K562 (cell line): ENCODE results near the gene CAMK2G. TPM values are rescaled to one million over a fixed set of nuclear protein-coding genes. Genes with fewer than 3 reads are reported as not detected.

ENCODE experiments used
- ARID1B ChIP-seq: fragments of 450-650 bp; IDR thresholded peaks from 2 replicates; pipeline ENCODE4 v1.6.1; 2016; ENCODE audit warnings: antibody characterized with exemption, mild to moderate bottlenecking, inconsistent platforms
- ASH1L ChIP-seq: fragments of 450-650 bp; IDR thresholded peaks from 2 replicates; pipeline ENCODE4 v1.6.1; 2018; ENCODE audit warnings: borderline replicate concordance, mild to moderate bottlenecking, low read depth; ENCODE audit not compliant: partially characterized antibody
- BCOR ChIP-seq: fragments of 450-650 bp; IDR thresholded peaks from 2 replicates; pipeline ENCODE4 v1.6.1; 2016
- CBX8 ChIP-seq: fragments of 200-600 bp; sonication (generic); IDR thresholded peaks from 2 replicates; pipeline ENCODE4 v1.6.1; 2012; ENCODE audit warnings: borderline replicate concordance, mixed run types, low read depth, mild to moderate bottlenecking, moderate library complexity, mixed read lengths, low read length, control low read depth, inconsistent platforms; ENCODE audit not compliant: poor library complexity, severe bottlenecking; ENCODE audit errors: extremely low read depth
- FOXM1 ChIP-seq, 2 experiments: fragments of 450-650 bp in 1 of 2; sonication (generic) in 1 of 2; formaldehyde crosslinking in 1 of 2; IDR thresholded peaks; 2 replicates each; pipeline versions ENCODE4 v1.6.1 to v1.9.0; 2017 to 2022; ENCODE audit warnings: low read depth in 2 of 2, mild to moderate bottlenecking in 2 of 2, missing genetic modification reagents in 1 of 2, moderate library complexity in 1 of 2
- HLTF ChIP-seq: fragments of 450-650 bp; IDR thresholded peaks from 2 replicates; pipeline ENCODE4 v1.6.1; 2016
- HNRNPUL1 ChIP-seq: fragments of 200-400 bp; formaldehyde crosslinking; IDR thresholded peaks from 2 replicates; pipeline ENCODE4 v1.6.1; 2017; ENCODE audit warnings: low read length
- MYC ChIP-seq, 2 experiments: fragments of 250-450 bp in 1 of 2; sonication (Bioruptor Pico) in 1 of 2; IDR thresholded peaks; 2 replicates each; pipeline versions ENCODE4 v1.5.1 to v1.6.1; 2012 to 2021; ENCODE audit warnings: low read depth in 2 of 2, borderline replicate concordance in 1 of 2, improper control_type of control experiment in 1 of 2, low read length in 1 of 2, mild to moderate bottlenecking in 1 of 2, moderate library complexity in 1 of 2
- NCOA1 ChIP-seq: fragments of 450-650 bp; IDR thresholded peaks from 2 replicates; pipeline ENCODE4 v1.6.1; 2016; ENCODE audit warnings: low read depth
- NFE2L1 ChIP-seq: fragments of 450-650 bp; IDR thresholded peaks from 2 replicates; pipeline ENCODE4 v1.6.1; 2016; ENCODE audit warnings: missing genetic modification characterization, low read depth, mild to moderate bottlenecking, missing compliant biosample characterization, moderate library complexity, borderline replicate concordance
- NRF1 ChIP-seq, 2 experiments: fragments of 450-650 bp; IDR thresholded peaks in 1 of 2; conservative IDR thresholded peaks in 1 of 2; 2 replicates each; pipeline ENCODE4 v1.6.1; 2014; ENCODE audit warnings: mild to moderate bottlenecking in 2 of 2
- PPARD ChIP-seq: fragments of 250-450 bp; sonication (Bioruptor Pico); IDR thresholded peaks from 2 replicates; pipeline ENCODE4 v1.8.0; 2022; ENCODE audit warnings: inconsistent platforms, mild to moderate bottlenecking, moderate library complexity
- PTRF ChIP-seq: fragments of 450-650 bp; IDR thresholded peaks from 2 replicates; pipeline ENCODE4 v1.6.1; 2016; ENCODE audit warnings: mild to moderate bottlenecking, missing genetic modification characterization, missing compliant biosample characterization
- RAD21 ChIP-seq, 2 experiments: fragments of 250-450 bp in 1 of 2; fragments of 450-650 bp in 1 of 2; sonication (Bioruptor Pico) in 1 of 2; formaldehyde crosslinking in 1 of 2; IDR thresholded peaks in 1 of 2; conservative IDR thresholded peaks in 1 of 2; 2 replicates each; pipeline versions ENCODE4 v1.4.0 to v1.8.0; 2020 to 2022; ENCODE audit warnings: mild to moderate bottlenecking in 2 of 2, moderate library complexity in 1 of 2
- RB1 ChIP-seq: fragments of 450-650 bp; IDR thresholded peaks from 2 replicates; pipeline ENCODE4 v1.6.1; 2017; ENCODE audit warnings: low read depth, mild to moderate bottlenecking
- SNRNP70 ChIP-seq: fragments of 200-400 bp; formaldehyde crosslinking; optimal IDR thresholded peaks from 2 replicates; pipeline ENCODE3; 2017; ENCODE audit warnings: low read depth, low read length
- SP1 ChIP-seq: sonication (generic); formaldehyde crosslinking; IDR thresholded peaks from 2 replicates; pipeline ENCODE4 v1.8.1; 2022; ENCODE audit warnings: mild to moderate bottlenecking, missing genetic modification reagents
- TBL1XR1 ChIP-seq, 2 experiments: IDR thresholded peaks; 2 replicates each; pipeline ENCODE4 v1.6.1; 2012; ENCODE audit warnings: improper control_type of control experiment in 2 of 2, low read length in 2 of 2, mild to moderate bottlenecking in 1 of 2
- TEAD4 ChIP-seq, 2 experiments: sonication (generic) in 1 of 2; formaldehyde crosslinking in 1 of 2; IDR thresholded peaks; 2 replicates each; pipeline versions ENCODE4 v1.6.1 to v1.8.0; 2012 to 2022; ENCODE audit warnings: borderline replicate concordance in 1 of 2, inconsistent platforms in 1 of 2, low read length in 1 of 2, mild to moderate bottlenecking in 1 of 2, missing genetic modification reagents in 1 of 2
- XRCC4 ChIP-seq: IDR thresholded peaks from one replicate; pipeline ENCODE4 v1.6.1; 2011; ENCODE audit not compliant: insufficient read depth, insufficient read length; ENCODE audit errors: extremely low read depth
- ZFX ChIP-seq: sonication (generic); formaldehyde crosslinking; IDR thresholded peaks from 2 replicates; pipeline ENCODE4 v1.8.0; 2022; ENCODE audit warnings: mild to moderate bottlenecking, missing genetic modification reagents, moderate library complexity
- ZNF316 ChIP-seq: fragments of 450-650 bp; IDR thresholded peaks from 2 replicates; pipeline ENCODE4 v1.6.1; 2016
- polyA plus RNA-seq, 8 experiments: library from polyadenylated mRNA; depleted of rRNA in 4 of 8; stranded (reverse) in 5 of 8; unstranded in 3 of 8; fragments of >200 nt; fragmentation: Nextera tagmentation in 2 of 8; fragmentation: Illumina TruSeq in 1 of 8; extraction: Ambion mirVana in 2 of 8; extraction: Trizol in 1 of 8; gene quantifications; 2 replicates each; pipeline versions ENCODE4 v1.2.1 to v1.2.3, GENCODE V29; 2011 to 2014; ENCODE audit warnings: inconsistent platforms in 1 of 8, missing spikeins in 1 of 8
- total RNA-seq, 7 experiments: library from RNA; depleted of rRNA in 6 of 7; stranded (reverse); fragments of >200 nt in 6 of 7; fragmentation: Illumina TruSeq in 2 of 7; extraction: Trizol in 2 of 7; gene quantifications; 2 replicates each; pipeline versions ENCODE4 v1.2.1 to v1.2.3, GENCODE V29; 2011 to 2021; ENCODE audit warnings: low replicate concordance in 1 of 7
- TF ChIP-seq, protein P1 (sequence below): sonication (generic); formaldehyde crosslinking; IDR thresholded peaks from 2 replicates; pipeline ENCODE4 v1.8.1; 2023; ENCODE audit warnings: mild to moderate bottlenecking, missing genetic modification reagents, moderate library complexity

The CAMK2G gene
- total and polyA plus RNA-seq, 9 of the 15 experiments (the other 6 are each of a cell fraction or from before 2014, with no cell fraction given): 9.0 to 37.9 (median 32.6) TPM

DNA sequence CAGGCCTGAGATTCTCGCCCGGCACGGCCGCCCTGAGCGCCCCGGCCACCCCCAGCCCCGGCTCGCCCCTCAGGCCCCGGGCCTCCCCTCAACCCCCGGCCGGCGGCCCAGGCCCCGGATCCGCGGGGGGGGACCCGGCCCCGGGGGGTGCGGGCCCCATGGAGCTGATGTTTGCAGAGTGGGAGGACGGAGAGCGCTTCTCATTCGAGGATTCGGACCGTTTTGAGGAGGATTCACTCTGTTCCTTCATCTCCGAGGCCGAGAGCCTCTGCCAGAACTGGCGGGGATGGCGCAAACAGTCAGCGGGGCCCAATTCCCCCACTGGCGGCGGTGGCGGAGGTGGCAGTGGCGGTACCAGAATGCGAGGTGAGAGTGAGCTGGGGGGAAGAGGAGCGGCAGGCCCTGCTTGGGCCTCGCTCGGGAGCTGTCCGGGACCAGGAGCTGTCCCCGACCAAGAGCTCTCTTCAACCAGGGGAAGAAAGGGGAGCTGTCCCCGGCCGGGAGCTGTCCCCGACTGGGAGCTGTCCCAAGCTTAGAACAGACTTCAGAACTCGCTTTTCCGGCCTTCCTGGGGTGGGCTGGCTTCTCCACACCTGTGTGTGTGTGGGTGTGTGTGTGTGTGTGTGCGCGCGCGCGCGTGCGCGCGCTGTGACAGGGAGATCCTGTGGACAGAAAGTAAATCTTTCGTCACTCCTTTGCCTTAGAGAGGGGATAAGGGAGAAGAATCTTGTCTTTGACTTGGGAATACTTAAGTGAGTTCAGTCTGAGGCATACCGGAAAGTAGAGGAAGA lies 88.4 kb downstream of the CAMK2G start (continued):
- TF ChIP-seq CBX8 (no peak), TEAD4 (IDR thresholded peaks at IDR 0.05; ENCODE audit: low read length) (no peak), TEAD4 (CRISPR knock-in tag; IDR thresholded peaks at IDR 0.05; ENCODE audit: borderline replicate concordance) (no peak), BCOR (0 out of 2 replicates have a peak, but pooled peaks have one; percentile 7), FOXM1 (IDR thresholded peaks at IDR 0.05; ENCODE audit: low read depth) (no peak), FOXM1 (CRISPR knock-in tag; IDR thresholded peaks at IDR 0.05; ENCODE audit: low read depth) (0 out of 2 replicates have a peak, but pooled peaks have one; percentile 36), HNRNPUL1 (no peak), TBL1XR1 (IDR thresholded peaks at IDR 0.05; ENCODE audit: low read length in 2 of 2) (no peak), MYC (IDR thresholded peaks at IDR 0.05; ENCODE audit: low read depth, low read length) (no peak), MYC (CRISPR knock-in tag; IDR thresholded peaks at IDR 0.05; ENCODE audit: borderline replicate concordance, low read depth) (0 out of 2 replicates have a peak, but pooled peaks have one; percentile 24), PTRF (no peak), PPARD (no peak), RAD21 (CRISPR knock-in tag; conservative IDR thresholded peaks at IDR 0.05 in 1 of 2, IDR thresholded peaks at IDR 0.05 in 1 of 2) (peak in 1 of 2 experiments; percentile 10; a peak in 1 of 4 replicates), ZFX (CRISPR knock-in tag) (peak; percentile 64), ASH1L (no peak), NFE2L1 (tag) (no peak), XRCC4 (no peak), HLTF (0 out of 2 replicates have a peak, but pooled peaks have one; percentile 31), RB1 (0 out of 2 replicates have a peak, but pooled peaks have one; percentile 6), SP1 (CRISPR knock-in tag) (no peak), ZNF316 (no peak), NCOA1 (peak; percentile 92), NRF1 (conservative IDR thresholded peaks at IDR 0.05 in 1 of 2, IDR thresholded peaks at IDR 0.05 in 1 of 2) (peak; percentile 92 to 93), SNRNP70 (no peak), ARID1B (peak; percentile 25; the same call in 1 of the 2 replicates)
- TF ChIP-seq, protein P1, sequence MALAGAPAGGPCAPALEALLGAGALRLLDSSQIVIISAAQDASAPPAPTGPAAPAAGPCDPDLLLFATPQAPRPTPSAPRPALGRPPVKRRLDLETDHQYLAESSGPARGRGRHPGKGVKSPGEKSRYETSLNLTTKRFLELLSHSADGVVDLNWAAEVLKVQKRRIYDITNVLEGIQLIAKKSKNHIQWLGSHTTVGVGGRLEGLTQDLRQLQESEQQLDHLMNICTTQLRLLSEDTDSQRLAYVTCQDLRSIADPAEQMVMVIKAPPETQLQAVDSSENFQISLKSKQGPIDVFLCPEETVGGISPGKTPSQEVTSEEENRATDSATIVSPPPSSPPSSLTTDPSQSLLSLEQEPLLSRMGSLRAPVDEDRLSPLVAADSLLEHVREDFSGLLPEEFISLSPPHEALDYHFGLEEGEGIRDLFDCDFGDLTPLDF: peak; percentile 10; the same call in 1 of the 2 replicates
